ENCODE measurements around the gene IRAK2. TPM values are rescaled to one million over a fixed set of nuclear protein-coding genes. Genes with fewer than 3 reads are reported as not detected.

IRAK2 gene
- total and polyA plus RNA-seq, 10 donors = 1.4 to 11.8 (median 7.9) TPM

DNA sequence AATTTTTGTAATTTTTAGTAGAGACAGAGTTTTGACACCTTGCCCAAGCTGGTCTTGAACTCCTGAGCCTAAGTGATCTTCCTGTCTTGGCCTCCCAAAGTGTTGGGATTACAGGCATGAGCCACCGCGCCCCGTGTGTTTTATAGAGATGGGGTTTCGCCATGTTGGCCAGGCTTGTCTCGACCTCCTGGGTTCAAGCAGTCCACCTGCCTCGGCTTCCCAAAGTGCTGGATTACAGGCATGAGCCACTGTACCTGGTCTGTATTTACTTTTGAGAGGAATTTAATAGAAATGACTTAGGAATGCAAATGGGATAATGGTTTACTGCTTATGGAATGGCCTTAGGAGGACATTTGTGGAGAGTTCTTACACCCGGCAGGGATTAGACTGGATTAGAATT, 94.3 kb downstream of the IRAK2 start:
- Histone ChIP-seq H3K27me3 (replicated peaks in 1 of 7) (no peaks in the 10 kb centered on the region), H3K27ac (peak overlapping the region in 1 of 8 donors; percentile 1), H3K4me1 (peaks cover under 1 to 86% (median 38%) of the 10 kb centered on the region in 6 donors), H3K9me3 (no peaks in the 10 kb centered on the region), H3K36me3 (peaks cover 0 to 100% (median 50%) of the 10 kb centered on the region in 6 donors), H3K4me3 (no peak overlapping the region)
- WGBS, 5 donors = 88 to 97% (median 96%) methylated on average over 7 of the region's 7 CpGs
- intact Hi-C loops (cut with DNase I; ENCODE audit: low total_unique reads) = no loop called here
- TF ChIP-seq POLR2AphosphoS5 (IDR thresholded peaks at IDR 0.05) = no peak
- TF ChIP-seq POLR2A (IDR thresholded peaks at IDR 0.05) = no peak
- TF ChIP-seq CTCF (IDR thresholded peaks at IDR 0.05 in 8 of 11, conservative IDR thresholded peaks at IDR 0.05 in 3 of 11) = no peak
- DNase-seq = peak; percentile 9

- H3K36me3 ChIP-seq = peaks cover 0 to 100% (median 48%) of the 10 kb centered on the region in 6 donors
- 77 to 88% (median 80%) methylated on average over 4 of the region's 4 CpGs for whole genome bisulfite sequencing, 5 donors
- H3K4me3 ChIP-seq = no peak overlapping the region
- no peaks in the 10 kb centered on the region for H3K9me3 ChIP-seq
- TF ChIP-seq CTCF (IDR thresholded peaks at IDR 0.05 in 8 of 11, conservative IDR thresholded peaks at IDR 0.05 in 3 of 11) (no peak), POLR2AphosphoS5 (IDR thresholded peaks at IDR 0.05) (no peak), POLR2A (IDR thresholded peaks at IDR 0.05) (no peak)
- intact Hi-C loops (cut with DNase I; ENCODE audit: low total_unique reads) = no loop called here
- H3K27ac ChIP-seq = peak overlapping the region in 1 of 8 donors; percentile 1
- DNase-seq = peak; percentile 13
- H3K27me3 ChIP-seq (replicated peaks in 1 of 7) = no peaks in the 10 kb centered on the region
- H3K4me1 ChIP-seq = peaks cover 6 to 86% (median 37%) of the 10 kb centered on the region in 6 donors
Measured at GRCh38 chr3:10259798-10260197, 95.1 kb downstream of the IRAK2 start.

DNA sequence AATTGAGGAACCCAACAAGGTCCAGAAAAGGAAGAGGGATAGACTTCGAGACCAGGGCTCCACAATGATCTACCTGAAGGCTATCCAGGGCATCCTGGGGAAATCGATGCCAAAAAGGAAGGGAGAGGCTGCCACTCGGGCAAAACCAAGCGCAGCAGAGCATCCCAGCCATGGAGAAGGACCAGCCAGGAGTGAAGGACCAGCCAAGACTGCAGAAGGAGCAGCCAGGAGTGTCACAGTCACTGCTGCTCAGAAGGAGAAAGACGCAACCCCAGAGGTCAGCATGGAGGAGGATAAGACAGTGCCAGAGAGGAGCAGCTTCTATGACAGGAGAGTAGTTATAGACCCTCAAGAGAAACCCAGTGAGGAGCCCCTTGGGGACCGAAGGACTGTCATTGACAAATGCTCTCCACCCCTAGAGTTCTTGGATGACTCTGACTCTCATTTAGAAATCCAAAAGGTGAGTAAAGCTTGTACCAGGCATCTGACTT, 95.5 kb downstream of the IRAK2 start:
- no peaks in the 10 kb centered on the region for H3K27me3 ChIP-seq (replicated peaks in 1 of 7)
- no peak overlapping the region for H3K27ac ChIP-seq
- DNase-seq = peak; percentile 53
- TF ChIP-seq POLR2A (IDR thresholded peaks at IDR 0.05) (no peak), CTCF (IDR thresholded peaks at IDR 0.05 in 8 of 11, conservative IDR thresholded peaks at IDR 0.05 in 3 of 11) (no peak), POLR2AphosphoS5 (IDR thresholded peaks at IDR 0.05) (no peak)
- peaks cover 6 to 86% (median 35%) of the 10 kb centered on the region in 6 donors for H3K4me1 ChIP-seq
- peaks cover 0 to 100% (median 48%) of the 10 kb centered on the region in 6 donors for H3K36me3 ChIP-seq
- H3K9me3 ChIP-seq = no peaks in the 10 kb centered on the region
- intact Hi-C loops (cut with DNase I; ENCODE audit: low total_unique reads) = no loop called here
- H3K4me3 ChIP-seq = no peak overlapping the region
- WGBS, 5 donors = 81 to 93% (median 86%) methylated on average over 6 of the region's 6 CpGs

GRCh38 chr3:10262027-10262426, 97.3 kb downstream of the IRAK2 start:
- intact Hi-C loops (cut with DNase I; ENCODE audit: low total_unique reads) = no loop called here
- peaks cover 0 to 100% (median 46%) of the 10 kb centered on the region in 6 donors for H3K36me3 ChIP-seq
- WGBS, 5 donors = 78 to 87% (median 83%) methylated on average over 4 of the region's 4 CpGs

More at GRCh38 chr3:10262027-10262426, 97.3 kb downstream of the IRAK2 start:
- Histone ChIP-seq H3K27me3 (replicated peaks in 1 of 7) (no peaks in the 10 kb centered on the region), H3K4me3 (no peak overlapping the region), H3K4me1 (peaks cover 6 to 91% (median 38%) of the 10 kb centered on the region in 6 donors), H3K9me3 (no peaks in the 10 kb centered on the region), H3K27ac (no peak overlapping the region)
- TF ChIP-seq CTCF (IDR thresholded peaks at IDR 0.05 in 8 of 11, conservative IDR thresholded peaks at IDR 0.05 in 3 of 11) = no peak
- TF ChIP-seq POLR2AphosphoS5 (IDR thresholded peaks at IDR 0.05) = no peak
- TF ChIP-seq POLR2A (IDR thresholded peaks at IDR 0.05) = no peak
- DNase-seq = peak; percentile 11
